Liver (tissue), 9 donors: Measurements from ENCODE around the gene ODAD2. TPM values are rescaled to one million over a fixed set of nuclear protein-coding genes. Genes with fewer than 3 reads are reported as not detected.

ENCODE experiments used
- DNase-seq: peaks from one replicate; pipeline ENCODE4 v3.0.0-alpha.2; 2017; ENCODE audit warnings: low spot score
- H3K27ac ChIP-seq, 2 donors: one replicate each; pipeline ENCODE4 v1.7.0; 2013; ENCODE audit warnings: inconsistent platforms in 2 of 2, low read length in 2 of 2, control low read depth in 1 of 2, low read depth in 1 of 2, mild to moderate bottlenecking in 1 of 2
- H3K27me3 ChIP-seq, 4 donors: one replicate each; pipeline versions ENCODE4 v1.6.1 to v1.7.0; 2013; ENCODE audit warnings: low read length in 3 of 4, inconsistent platforms in 1 of 4, mild to moderate bottlenecking in 1 of 4, moderate library complexity in 1 of 4; ENCODE audit not compliant: control insufficient read depth in 4 of 4, insufficient read depth in 4 of 4
- H3K36me3 ChIP-seq, 4 donors: one replicate each; pipeline versions ENCODE4 v1.6.1 to v1.7.0; 2013; ENCODE audit warnings: low read length in 3 of 4, mild to moderate bottlenecking in 3 of 4, low read depth in 1 of 4, moderate library complexity in 1 of 4; ENCODE audit not compliant: control insufficient read depth in 4 of 4, insufficient read depth in 3 of 4
- H3K4me1 ChIP-seq, 4 donors: one replicate each; pipeline versions ENCODE4 v1.6.1 to v1.7.0; 2013; ENCODE audit warnings: low read length in 3 of 4, mild to moderate bottlenecking in 3 of 4, moderate library complexity in 1 of 4; ENCODE audit not compliant: control insufficient read depth in 4 of 4, insufficient read depth in 4 of 4
- H3K4me3 ChIP-seq, 3 donors: one replicate each; pipeline versions ENCODE4 v1.6.1 to v1.7.0; 2013; ENCODE audit warnings: low read length in 3 of 3, control low read depth in 1 of 3, low read depth in 1 of 3, mild to moderate bottlenecking in 1 of 3
- H3K9ac ChIP-seq, 2 donors: one replicate each; pipeline ENCODE4 v1.7.0; 2013; ENCODE audit warnings: low read length in 2 of 2, mild to moderate bottlenecking in 2 of 2, moderate library complexity in 2 of 2, control low read depth in 1 of 2, low read depth in 1 of 2
- H3K9me3 ChIP-seq, 4 donors: one replicate each; pipeline versions ENCODE4 v1.6.1 to v1.7.0; 2013; ENCODE audit warnings: low read length in 3 of 4; ENCODE audit not compliant: control insufficient read depth in 4 of 4
- ATF3 ChIP-seq: IDR thresholded peaks from 2 replicates; pipeline ENCODE4 v1.6.1; 2016; ENCODE audit warnings: antibody characterized with exemption
- EGR1 ChIP-seq, 2 donors: IDR thresholded peaks; 2 replicates each; pipeline ENCODE4 v1.6.1; 2016 to 2018; ENCODE audit warnings: antibody characterized with exemption in 2 of 2, low read depth in 2 of 2
- FOXA1 ChIP-seq: IDR thresholded peaks from 2 replicates; pipeline ENCODE4 v1.6.1; 2016; ENCODE audit warnings: antibody characterized with exemption
- FOXA2 ChIP-seq: IDR thresholded peaks from 2 replicates; pipeline ENCODE4 v1.6.1; 2016; ENCODE audit warnings: antibody characterized with exemption
- HNF4G ChIP-seq: IDR thresholded peaks from 2 replicates; pipeline ENCODE4 v1.6.1; 2016; ENCODE audit warnings: antibody characterized with exemption
- JUND ChIP-seq, 2 donors: IDR thresholded peaks; 2 replicates each; pipeline ENCODE4 v1.6.1; 2016; ENCODE audit warnings: antibody characterized with exemption in 2 of 2
- MAX ChIP-seq: IDR thresholded peaks from 2 replicates; pipeline ENCODE4 v1.6.1; 2016; ENCODE audit warnings: antibody characterized with exemption
- NR2F2 ChIP-seq: IDR thresholded peaks from 2 replicates; pipeline ENCODE4 v1.6.1; 2016; ENCODE audit warnings: antibody characterized with exemption
- RAD21 ChIP-seq, 2 donors: IDR thresholded peaks; 2 replicates each; pipeline ENCODE4 v1.6.1; 2016; ENCODE audit warnings: antibody characterized with exemption in 2 of 2, mild to moderate bottlenecking in 2 of 2
- RXRA ChIP-seq, 2 donors: IDR thresholded peaks; 2 replicates each; pipeline ENCODE4 v1.6.1; 2017 to 2018; ENCODE audit warnings: antibody characterized with exemption in 2 of 2, mild to moderate bottlenecking in 1 of 2
- SP1 ChIP-seq: IDR thresholded peaks from 2 replicates; pipeline ENCODE4 v1.6.1; 2018; ENCODE audit warnings: antibody characterized with exemption, mild to moderate bottlenecking
- YY1 ChIP-seq: IDR thresholded peaks from 2 replicates; pipeline ENCODE4 v1.6.1; 2016; ENCODE audit warnings: antibody characterized with exemption, mild to moderate bottlenecking
- WGBS: extraction: QIAGEN DNeasy Blood & Tissue Kit; methylation state at CpG from one replicate; pipeline ENCODE4 v1.1.7; 2013; 5-methylcytosine and 5-hydroxymethylcytosine counted together
- polyA plus RNA-seq, 2 donors: library from polyadenylated mRNA; stranded (reverse) in 1 of 2; unstranded in 1 of 2; fragments of 200-250 nt in 1 of 2; fragments of >200 nt in 1 of 2; fragmentation: Nextera tagmentation in 1 of 2; extraction: Ambion mirVana in 1 of 2; gene quantifications; one replicate each; pipeline versions ENCODE4 v1.2.1 to v1.2.3, GENCODE V29; 2013 to 2015
- total RNA-seq, 2 donors: library from RNA; depleted of rRNA; stranded (reverse); fragments of >200 nt; gene quantifications; one replicate each; pipeline ENCODE4 v1.2.3, GENCODE V29; 2014
- TF ChIP-seq, protein P1 (sequence below): fragments of 150-350 bp; IDR thresholded peaks from 2 replicates; pipeline ENCODE4 v1.5.1; 2017; ENCODE audit warnings: improper control_type of control experiment, low read depth, low read length; ENCODE audit not compliant: missing input control
- TF ChIP-seq, protein P2 (sequence below): IDR thresholded peaks from 2 replicates; pipeline ENCODE4 v1.6.1; 2016; ENCODE audit warnings: antibody characterized with exemption
- donor health status: healthy.
- donor health status: healthy.
- donor health status: healthy.
- donor health status: healthy.
- donor health status: healthy.

Gene ODAD2
- total and polyA plus RNA-seq, 4 donors, result 0.14 to 0.84 (median 0.38) TPM

GRCh38 chr10:27865221-27865635 is 133.7 kb downstream of the ODAD2 start:
- H3K36me3 ChIP-seq, result no peaks in the 10 kb centered on the region
- DNase-seq, result no peak
- no peaks in the 10 kb centered on the region for H3K4me1 ChIP-seq
- no peak overlapping the region for H3K9ac ChIP-seq
- peaks cover 0 to 2% (median 0%) of the 10 kb centered on the region in 4 donors for H3K27me3 ChIP-seq
- H3K9me3 ChIP-seq, result no peaks in the 10 kb centered on the region
- H3K4me3 ChIP-seq, result no peak overlapping the region
- TF ChIP-seq, protein P1, sequence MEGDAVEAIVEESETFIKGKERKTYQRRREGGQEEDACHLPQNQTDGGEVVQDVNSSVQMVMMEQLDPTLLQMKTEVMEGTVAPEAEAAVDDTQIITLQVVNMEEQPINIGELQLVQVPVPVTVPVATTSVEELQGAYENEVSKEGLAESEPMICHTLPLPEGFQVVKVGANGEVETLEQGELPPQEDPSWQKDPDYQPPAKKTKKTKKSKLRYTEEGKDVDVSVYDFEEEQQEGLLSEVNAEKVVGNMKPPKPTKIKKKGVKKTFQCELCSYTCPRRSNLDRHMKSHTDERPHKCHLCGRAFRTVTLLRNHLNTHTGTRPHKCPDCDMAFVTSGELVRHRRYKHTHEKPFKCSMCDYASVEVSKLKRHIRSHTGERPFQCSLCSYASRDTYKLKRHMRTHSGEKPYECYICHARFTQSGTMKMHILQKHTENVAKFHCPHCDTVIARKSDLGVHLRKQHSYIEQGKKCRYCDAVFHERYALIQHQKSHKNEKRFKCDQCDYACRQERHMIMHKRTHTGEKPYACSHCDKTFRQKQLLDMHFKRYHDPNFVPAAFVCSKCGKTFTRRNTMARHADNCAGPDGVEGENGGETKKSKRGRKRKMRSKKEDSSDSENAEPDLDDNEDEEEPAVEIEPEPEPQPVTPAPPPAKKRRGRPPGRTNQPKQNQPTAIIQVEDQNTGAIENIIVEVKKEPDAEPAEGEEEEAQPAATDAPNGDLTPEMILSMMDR, result no peak
- TF ChIP-seq RAD21 (IDR thresholded peaks at IDR 0.05), result peak; percentile 32 to 33
- H3K27ac ChIP-seq, result no peak overlapping the region

- Histone ChIP-seq H3K27ac (no peak overlapping the region), H3K4me3 (no peak overlapping the region), H3K36me3 (no peaks in the 10 kb centered on the region), H3K4me1 (no peaks in the 10 kb centered on the region), H3K9ac (no peak overlapping the region), H3K9me3 (no peaks in the 10 kb centered on the region), H3K27me3 (peaks cover 0 to 2% (median 0%) of the 10 kb centered on the region in 4 donors)
- WGBS, result 94% methylated on average over 4 of the region's 4 CpGs
- TF ChIP-seq FOXA1 (no peak), EGR1 (IDR thresholded peaks at IDR 0.05; ENCODE audit: low read depth in 2 of 2) (no peak), MAX (no peak), RXRA (IDR thresholded peaks at IDR 0.05) (no peak), HNF4G (no peak), FOXA2 (no peak), YY1 (no peak), SP1 (no peak), ATF3 (no peak), RAD21 (IDR thresholded peaks at IDR 0.05) (no peak), JUND (IDR thresholded peaks at IDR 0.05) (no peak), NR2F2 (no peak)
- TF ChIP-seq, protein P1, result no peak
- TF ChIP-seq, protein P2, sequence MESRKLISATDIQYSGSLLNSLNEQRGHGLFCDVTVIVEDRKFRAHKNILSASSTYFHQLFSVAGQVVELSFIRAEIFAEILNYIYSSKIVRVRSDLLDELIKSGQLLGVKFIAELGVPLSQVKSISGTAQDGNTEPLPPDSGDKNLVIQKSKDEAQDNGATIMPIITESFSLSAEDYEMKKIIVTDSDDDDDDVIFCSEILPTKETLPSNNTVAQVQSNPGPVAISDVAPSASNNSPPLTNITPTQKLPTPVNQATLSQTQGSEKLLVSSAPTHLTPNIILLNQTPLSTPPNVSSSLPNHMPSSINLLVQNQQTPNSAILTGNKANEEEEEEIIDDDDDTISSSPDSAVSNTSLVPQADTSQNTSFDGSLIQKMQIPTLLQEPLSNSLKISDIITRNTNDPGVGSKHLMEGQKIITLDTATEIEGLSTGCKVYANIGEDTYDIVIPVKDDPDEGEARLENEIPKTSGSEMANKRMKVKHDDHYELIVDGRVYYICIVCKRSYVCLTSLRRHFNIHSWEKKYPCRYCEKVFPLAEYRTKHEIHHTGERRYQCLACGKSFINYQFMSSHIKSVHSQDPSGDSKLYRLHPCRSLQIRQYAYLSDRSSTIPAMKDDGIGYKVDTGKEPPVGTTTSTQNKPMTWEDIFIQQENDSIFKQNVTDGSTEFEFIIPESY, result no peak
- no peak for DNase-seq
Measured at GRCh38 chr10:27861781-27862180, 137.1 kb downstream of the ODAD2 start.
